Gastrocnemius medialis (tissue), 4 donors: Measurements from ENCODE around the gene PIGV.

Source experiments
- CTCF ChIP-seq, 5 experiments: fragments of 450-650 bp in 3 of 5; fragments of 200-600 bp in 2 of 5; sonication (generic) in 2 of 5; IDR thresholded peaks in 4 of 5; conservative IDR thresholded peaks in 1 of 5; 1 replicate in 4 of 5; 2 replicates in 1 of 5; pipeline ENCODE4 v1.5.1; 2016 to 2019; ENCODE audit warnings: antibody characterized with exemption in 5 of 5, mild to moderate bottlenecking in 3 of 5, moderate library complexity in 3 of 5
- POLR2A ChIP-seq, 2 donors: fragments of 450-650 bp; IDR thresholded peaks; one replicate each; pipeline ENCODE4 v1.6.1; 2017; ENCODE audit warnings: antibody characterized with exemption in 2 of 2, mild to moderate bottlenecking in 2 of 2, moderate library complexity in 2 of 2

- peak; percentile 17 to 45 for TF ChIP-seq POLR2A (IDR thresholded peaks at IDR 0.05)
- TF ChIP-seq CTCF (IDR thresholded peaks at IDR 0.05 in 4 of 5, conservative IDR thresholded peaks at IDR 0.05 in 1 of 5) = no peak
These were observed 1.0 kb upstream of the PIGV start for GRCh38 chr1:26786437-26787380.
